Central memory CD4-positive, alpha-beta T cell (primary cell): ENCODE measurements around the gene UBB.

ENCODE experiments used
- DNase-seq: peaks from one replicate; pipeline ENCODE4 v3.0.0; 2022
- total RNA-seq, 3 experiments: gene quantifications; one replicate each; lab custom pipeline; 2026; lab: John Stamatoyannopoulos, UW

Gene UBB
- 184 to 743 (median 255) reads per million in 3 experiments for total RNA-seq

- peak; percentile 96 for DNase-seq
These were observed at the start of gene UBB for GRCh38 chr17:16380640-16381495. Gene UBB, plus strand, starts transcription at chr17:16381091. Its CDS starts 817 bp downstream, at chr17:16381908.

- DNase-seq, result no peak
These were observed 42.5 kb upstream of the UBB start for GRCh38 chr17:16338391-16338790.

- DNase-seq, result no peak
These were observed 41.5 kb upstream of the UBB start for GRCh38 chr17:16339402-16339801.

DNA sequence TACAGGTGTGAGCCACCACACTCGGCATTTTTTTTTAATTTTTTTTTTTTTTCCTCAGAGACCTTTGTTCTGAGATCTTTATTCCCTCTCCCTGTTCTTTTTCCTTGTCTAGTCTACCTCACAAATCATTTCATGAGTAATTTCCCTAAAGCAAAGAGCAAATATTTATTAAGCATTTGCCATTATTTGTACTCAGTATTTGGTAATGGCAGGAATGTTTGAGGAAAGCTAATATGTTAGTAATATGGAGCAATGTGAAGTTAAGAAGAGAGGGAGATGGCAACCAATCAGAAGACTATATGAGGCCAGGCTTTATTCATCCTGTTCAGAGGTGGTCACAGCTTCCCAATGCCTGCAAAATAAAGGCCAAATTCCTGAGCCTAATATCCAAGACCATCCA is 40.9 kb upstream of the UBB start:
- no peak for DNase-seq

- DNase-seq, result no peak
These were observed 37.9 kb upstream of the UBB start for GRCh38 chr17:16342979-16343378.

- DNase-seq, result no peak
These were observed 37.3 kb upstream of the UBB start for GRCh38 chr17:16343569-16343968.

DNA sequence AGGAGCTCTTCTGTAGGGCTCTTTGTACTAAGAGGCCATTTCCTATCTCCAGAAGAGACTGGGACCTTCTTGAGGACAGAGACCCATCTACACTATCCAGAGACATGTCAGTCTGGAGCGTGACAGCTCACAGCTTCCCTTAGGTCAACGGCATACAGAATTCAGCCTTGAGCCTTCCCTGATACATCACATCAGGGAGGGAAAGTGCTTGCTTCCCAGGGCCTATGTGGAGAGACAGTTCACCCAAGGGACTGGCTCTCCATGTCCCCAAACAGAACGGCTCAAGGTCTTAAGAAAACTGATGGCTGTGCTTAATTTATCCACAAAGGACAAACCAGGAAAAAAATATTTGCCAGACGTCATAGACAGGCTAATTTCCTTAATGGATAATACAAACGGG is 35.3 kb upstream of the UBB start:
- no peak for DNase-seq

DNA sequence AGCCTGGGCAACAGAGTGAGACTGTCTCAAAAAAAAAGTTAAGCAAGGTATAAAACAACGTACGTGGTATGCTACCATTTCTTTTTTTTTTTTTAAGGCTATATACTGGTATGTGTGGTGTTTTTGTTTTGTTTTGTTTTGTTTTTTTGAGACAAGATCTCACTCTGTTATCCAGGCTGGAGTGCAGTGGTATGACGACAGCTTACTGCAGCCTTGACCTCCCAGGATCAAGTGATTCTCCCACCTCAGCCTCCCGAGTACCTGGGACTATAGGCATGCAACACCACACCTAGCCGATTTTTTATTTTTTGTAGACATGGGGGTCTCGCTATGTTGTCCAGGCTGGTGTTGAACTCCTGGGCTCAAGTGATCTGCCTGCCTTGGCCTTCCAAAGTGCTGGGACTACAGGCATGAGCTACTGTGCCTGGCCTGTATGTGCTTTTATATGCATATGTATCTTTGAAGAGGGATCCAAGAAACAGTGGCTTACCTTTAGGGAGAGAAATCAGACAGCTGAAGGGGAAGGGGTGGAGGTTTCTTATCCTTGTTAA is 34.1 kb upstream of the UBB start:
- DNase-seq, result no peak

GRCh38 chr17:16348586-16348985 is 32.3 kb upstream of the UBB start:
- DNase-seq, result no peak

- DNase-seq, result no peak
These were observed 31.5 kb upstream of the UBB start for GRCh38 chr17:16349431-16349830.

- no peak for DNase-seq
These were observed 29.1 kb upstream of the UBB start for GRCh38 chr17:16351831-16352230.

- DNase-seq, result peak; percentile 5
These were observed 28.6 kb upstream of the UBB start for GRCh38 chr17:16352303-16352666.

- DNase-seq, result peak; percentile 23
These were observed 28.1 kb upstream of the UBB start for GRCh38 chr17:16352667-16353316.

DNA sequence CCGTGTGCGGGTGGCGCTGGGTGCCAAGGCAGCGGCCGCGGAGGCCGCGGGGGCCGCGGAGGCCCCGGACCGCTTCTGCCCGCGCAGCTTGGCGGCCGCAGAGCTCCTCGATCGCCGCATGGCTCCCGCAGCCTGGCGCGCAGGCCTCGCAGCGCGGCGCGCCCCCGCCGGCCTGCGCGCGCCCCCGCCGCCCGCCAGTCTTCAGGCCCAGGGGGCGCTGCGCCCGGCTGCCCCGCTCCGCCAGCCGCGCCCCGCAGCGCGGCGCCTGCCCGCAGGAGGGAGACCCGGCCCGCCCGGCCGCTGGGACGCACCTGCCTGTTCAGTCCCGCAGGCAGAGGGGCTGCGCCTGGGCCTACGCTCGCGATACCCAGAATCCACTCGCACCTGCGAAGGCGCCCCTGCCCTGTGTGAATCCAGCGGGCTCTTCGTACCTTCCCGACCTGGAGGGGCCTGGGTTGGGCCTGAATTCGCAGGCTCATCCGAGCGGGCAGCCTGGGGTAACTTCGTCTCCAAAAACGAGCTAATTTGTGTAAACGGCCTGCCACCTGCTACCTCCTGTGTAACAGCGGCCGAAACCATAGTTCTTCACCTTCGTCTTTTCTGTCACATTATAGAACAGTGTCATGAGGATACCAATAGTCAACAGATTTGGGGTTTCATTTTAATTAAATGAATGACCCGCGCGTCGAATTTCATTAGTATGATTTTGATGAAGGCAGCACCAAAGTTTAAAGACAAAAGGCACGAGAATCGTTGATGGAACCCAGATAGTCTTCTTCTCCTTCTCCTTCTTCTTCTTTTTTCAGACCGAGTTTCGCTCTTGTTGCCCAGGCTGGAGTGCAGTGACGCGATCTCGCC is 27.3 kb upstream of the UBB start, which contains the start of gene CENPV:
TSS of gene CENPV (minus strand) at position 153 of the 858 bp plus-strand sequence. CDS start at position 120, 33 bp downstream.
- peak; percentile 53 for DNase-seq

GRCh38 chr17:16354585-16354984 is 26.3 kb upstream of the UBB start:
- no peak for DNase-seq

DNA sequence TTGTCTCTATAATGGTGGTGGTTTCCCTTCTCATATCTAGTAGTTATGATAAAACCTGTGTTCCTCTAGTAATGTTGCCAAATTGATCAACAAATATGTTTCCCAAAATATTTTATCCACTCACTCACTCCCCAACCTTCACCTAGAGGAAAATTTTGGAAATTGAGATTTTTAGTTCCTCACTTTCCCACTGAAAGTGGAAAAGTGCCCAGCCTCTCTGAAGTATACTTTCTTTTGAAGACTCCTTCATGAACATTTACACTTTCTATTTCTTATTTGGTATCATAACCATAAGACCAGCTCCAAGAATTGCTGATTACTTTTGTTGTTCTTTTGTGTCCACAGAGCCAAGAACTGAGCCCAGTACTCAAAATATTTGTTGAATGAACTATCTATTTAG is 22.5 kb upstream of the UBB start:
- no peak for DNase-seq

- DNase-seq, result no peak
These were observed 19.0 kb upstream of the UBB start for GRCh38 chr17:16361874-16362273.

DNA sequence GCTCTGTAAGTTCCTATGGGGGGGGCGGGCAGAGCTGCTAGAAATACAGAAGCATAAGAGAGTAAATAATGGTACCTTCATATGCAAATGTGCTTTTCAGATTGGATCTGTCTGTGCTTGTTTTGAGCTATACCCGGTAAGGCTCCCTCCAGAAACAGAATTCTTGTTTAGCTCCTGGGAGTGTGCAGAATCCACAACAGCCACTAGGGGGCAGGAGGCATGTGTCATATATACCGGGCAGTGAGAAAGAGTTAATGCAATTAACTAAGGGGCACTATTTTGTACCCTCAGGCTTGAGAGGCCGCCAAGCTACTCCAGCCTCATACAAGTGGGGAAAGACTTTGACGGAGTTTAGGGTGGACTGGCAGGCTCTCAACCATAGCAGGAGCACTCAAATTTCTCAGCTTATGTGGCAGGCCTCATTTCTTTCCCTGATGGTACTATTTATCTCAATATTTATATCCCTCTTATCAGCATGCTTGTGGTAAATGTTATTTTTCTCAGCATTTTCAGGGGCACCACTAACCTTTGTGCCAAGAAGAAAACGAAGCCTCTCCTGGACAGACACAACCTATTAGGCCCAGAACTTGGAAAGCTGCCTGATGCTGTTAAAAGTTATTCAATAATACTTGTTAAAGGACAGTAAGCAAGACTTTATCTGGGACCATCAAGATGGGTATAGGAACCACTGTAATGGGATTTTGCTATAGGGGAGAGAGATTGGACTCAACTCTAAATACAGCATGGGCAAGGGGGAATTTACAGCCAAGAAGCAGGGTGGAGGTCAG is 16.9 kb upstream of the UBB start:
- DNase-seq, result peak; percentile 56

DNA sequence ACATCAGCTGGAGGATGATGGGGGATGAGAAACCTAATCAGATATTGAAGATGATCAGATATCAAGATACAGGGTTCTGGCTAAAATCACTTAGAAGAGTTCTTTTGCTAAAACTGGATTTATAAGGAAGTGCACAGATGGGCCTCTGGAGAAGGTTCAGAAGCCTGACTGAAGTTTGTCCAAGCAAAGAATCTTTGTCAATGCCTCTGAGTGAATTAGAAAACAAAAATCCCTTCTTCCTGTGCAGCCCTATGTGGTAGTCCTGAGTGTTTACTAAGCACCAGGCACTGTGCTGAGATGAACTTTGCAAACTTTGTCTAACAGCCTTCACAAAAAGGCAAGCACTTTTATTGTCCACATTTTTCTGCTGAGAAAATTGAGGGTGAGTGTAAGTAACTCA is 16.3 kb upstream of the UBB start:
- DNase-seq, result no peak

DNA sequence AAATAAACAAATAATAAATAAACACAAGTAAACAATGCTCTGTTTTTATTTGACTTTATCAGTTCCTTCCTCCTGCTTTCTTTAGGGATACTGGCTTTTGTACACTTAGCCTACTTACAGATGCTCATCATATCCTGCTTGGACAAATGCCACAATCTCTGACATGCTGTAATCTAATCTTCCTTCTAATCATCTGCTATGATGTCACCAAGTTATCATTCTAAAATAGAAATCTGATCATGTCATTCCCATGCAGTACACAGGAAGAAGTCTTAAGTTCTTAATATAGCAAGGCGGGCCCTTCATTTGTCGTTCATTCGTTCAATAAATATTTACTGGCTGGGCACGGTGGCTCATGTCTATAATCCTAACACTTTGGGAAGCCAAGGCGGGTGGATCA is 9.1 kb upstream of the UBB start:
- DNase-seq, result no peak

DNA sequence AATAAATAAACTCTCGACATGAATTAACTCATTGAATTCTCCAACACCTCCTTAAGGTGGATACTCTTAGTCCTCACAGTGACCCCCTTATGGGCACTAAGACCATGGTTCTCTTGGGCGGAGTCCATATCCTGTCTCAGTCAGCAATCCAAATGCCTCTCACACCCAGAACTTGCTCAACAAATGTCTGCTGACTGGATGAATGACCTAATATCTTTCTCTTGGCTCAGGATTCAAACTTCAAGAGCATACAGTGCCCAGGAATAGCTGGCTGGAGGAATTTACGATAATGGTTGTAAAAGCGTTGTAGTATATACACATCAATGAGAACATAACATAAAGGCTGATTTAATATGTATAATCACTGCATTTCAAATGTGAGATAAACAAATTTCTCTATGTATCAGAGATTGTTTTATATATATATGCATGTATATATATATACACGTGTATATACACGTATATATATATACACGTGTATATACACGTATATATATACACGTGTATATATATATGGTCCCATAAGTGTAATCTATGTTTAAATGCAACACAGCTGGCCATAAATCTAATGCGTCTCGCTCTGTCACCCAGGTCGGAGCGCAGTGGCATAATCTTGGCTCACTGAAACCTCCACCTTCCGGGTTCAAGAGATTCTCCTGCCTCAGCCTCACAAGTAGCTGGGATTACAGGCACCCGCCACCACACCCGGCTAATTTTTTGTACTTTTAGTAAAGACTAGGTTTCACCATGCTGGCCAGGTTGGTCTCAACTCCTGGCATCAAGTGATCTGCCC is 6.5 kb upstream of the UBB start:
- no peak for DNase-seq
